ENCODE results near the gene HOXA10.

DNA sequence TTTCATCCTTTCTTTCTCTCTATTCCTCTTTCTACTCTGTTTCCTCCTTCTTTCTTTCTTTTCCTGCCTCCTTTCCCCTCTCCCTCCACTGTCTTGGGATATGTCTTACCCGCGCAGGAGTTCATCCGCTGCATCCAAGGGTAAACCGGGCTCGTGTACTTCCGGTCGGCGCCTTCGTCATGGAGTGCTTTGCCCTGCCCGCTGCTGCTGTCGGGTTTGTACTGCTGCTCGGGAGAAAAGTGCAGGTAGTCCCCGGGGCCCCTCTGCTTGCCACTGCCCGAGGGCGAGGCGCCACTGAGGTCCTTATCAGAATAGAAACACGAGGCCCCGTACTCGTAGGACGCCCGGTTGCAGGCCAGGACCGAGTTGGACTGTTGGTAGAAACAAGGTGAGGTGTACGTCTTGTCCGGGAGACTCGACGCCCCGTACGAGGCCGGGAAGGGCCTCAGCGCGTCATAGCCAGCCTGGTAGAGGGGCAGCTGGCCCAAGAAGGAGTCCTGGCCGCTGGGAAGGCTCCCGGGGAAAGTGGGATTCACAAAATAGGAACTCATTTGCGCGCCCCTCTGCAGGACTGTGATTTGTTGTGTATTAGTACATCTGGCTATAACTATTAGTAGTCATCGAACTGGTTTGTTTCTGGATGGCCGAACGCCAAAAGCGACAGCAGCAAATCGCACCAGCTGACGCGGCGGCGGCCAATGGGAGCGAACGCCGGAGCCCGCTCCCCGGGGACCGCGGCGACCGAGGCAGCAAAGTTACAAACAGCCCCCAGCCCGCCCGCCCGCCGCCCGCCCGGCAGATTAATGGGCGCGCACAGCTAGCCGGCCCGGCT, 26.7 kb downstream of the HOXA10 start, which contains the start of gene HOXA6:
- TF ChIP-seq, protein P1, sequence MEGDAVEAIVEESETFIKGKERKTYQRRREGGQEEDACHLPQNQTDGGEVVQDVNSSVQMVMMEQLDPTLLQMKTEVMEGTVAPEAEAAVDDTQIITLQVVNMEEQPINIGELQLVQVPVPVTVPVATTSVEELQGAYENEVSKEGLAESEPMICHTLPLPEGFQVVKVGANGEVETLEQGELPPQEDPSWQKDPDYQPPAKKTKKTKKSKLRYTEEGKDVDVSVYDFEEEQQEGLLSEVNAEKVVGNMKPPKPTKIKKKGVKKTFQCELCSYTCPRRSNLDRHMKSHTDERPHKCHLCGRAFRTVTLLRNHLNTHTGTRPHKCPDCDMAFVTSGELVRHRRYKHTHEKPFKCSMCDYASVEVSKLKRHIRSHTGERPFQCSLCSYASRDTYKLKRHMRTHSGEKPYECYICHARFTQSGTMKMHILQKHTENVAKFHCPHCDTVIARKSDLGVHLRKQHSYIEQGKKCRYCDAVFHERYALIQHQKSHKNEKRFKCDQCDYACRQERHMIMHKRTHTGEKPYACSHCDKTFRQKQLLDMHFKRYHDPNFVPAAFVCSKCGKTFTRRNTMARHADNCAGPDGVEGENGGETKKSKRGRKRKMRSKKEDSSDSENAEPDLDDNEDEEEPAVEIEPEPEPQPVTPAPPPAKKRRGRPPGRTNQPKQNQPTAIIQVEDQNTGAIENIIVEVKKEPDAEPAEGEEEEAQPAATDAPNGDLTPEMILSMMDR (IDR thresholded peaks at IDR 0.05; ENCODE audit: low read depth, low read length, missing input control), result no peak
- TF ChIP-seq RAD21 (IDR thresholded peaks at IDR 0.05), result no peak
- no peak for TF ChIP-seq YY1 (IDR thresholded peaks at IDR 0.05)
- TF ChIP-seq JUND (IDR thresholded peaks at IDR 0.05), result no peak
- TF ChIP-seq GABPA (IDR thresholded peaks at IDR 0.05 in 1 of 2, conservative IDR thresholded peaks at IDR 0.05 in 1 of 2), result no peak
- TF ChIP-seq, protein P2, sequence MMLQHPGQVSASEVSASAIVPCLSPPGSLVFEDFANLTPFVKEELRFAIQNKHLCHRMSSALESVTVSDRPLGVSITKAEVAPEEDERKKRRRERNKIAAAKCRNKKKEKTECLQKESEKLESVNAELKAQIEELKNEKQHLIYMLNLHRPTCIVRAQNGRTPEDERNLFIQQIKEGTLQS (IDR thresholded peaks at IDR 0.05), result no peak
